ENCODE measurements around the gene CILP2.
A peak's percentile ranks its signal among the peaks of the same experiment; 100 is the strongest.

CILP2 gene

GRCh38 chr19:19527674-19528625, 10.1 kb upstream of the CILP2 start:
- no peak for TF ChIP-seq CTCF (IDR thresholded peaks at IDR 0.05; ENCODE audit: borderline replicate concordance, insufficient read depth, low read depth, low read length)
- no peak overlapping the region for H3K4me3 ChIP-seq (ENCODE audit: low read depth, low read length)

DNA sequence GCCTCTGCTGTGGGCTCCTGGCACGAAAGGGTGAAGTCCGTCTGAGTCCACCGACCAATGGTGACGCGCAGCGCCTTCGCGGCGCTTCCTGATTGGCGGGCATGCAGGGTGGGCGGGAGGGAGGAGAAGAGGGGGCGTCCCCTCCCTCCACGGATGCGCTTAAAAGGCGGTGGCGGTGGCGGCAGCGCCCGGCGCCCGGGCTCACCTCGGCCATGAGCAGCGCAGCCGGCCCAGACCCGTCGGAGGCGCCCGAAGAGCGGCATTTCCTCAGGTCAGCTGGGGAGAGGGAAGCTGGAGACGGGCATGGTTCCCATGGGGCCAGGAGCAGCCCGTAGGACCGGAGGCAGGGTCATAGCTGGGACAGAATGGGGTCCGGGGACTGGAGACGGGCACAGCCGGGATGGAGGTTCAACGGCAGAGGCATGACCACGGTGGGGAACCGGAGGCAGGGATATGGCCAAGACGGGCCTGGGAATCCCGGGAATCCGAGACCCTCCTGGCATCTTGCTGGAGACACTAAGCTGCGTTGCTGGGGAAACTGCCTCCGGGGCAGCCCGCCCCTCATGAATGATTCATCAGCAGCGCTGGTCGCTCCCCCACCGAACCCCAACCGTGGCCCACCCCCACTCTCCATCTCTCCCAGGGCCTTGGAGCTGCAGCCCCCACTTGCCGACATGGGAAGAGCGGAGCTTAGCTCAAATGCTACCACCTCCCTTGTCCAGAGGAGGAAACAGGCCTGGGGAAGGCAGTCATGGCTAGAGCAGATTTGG, 9.2 kb upstream of the CILP2 start, which contains the start of gene YJEFN3:
YJEFN3 (plus strand) TSS at position 191 of the 770 bp plus-strand sequence; CDS start at position 213, 22 bp downstream.
- TF ChIP-seq CTCF (IDR thresholded peaks at IDR 0.05; ENCODE audit: borderline replicate concordance, insufficient read depth, low read depth, low read length), result no peak
- H3K4me3 ChIP-seq (ENCODE audit: low read depth, low read length), result no peak within 1 kb of the TSS

- H3K4me3 ChIP-seq (ENCODE audit: low read depth, low read length), result no peak overlapping the region
- no peak for TF ChIP-seq CTCF (IDR thresholded peaks at IDR 0.05; ENCODE audit: borderline replicate concordance, insufficient read depth, low read depth, low read length)
These were observed 8.2 kb upstream of the CILP2 start for GRCh38 chr19:19529783-19530422.

- TF ChIP-seq CTCF (IDR thresholded peaks at IDR 0.05; ENCODE audit: borderline replicate concordance, insufficient read depth, low read depth, low read length), result no peak
These were observed 7.7 kb upstream of the CILP2 start for GRCh38 chr19:19530423-19530804.

GRCh38 chr19:19530889-19531288, 7.2 kb upstream of the CILP2 start:
- no peak for TF ChIP-seq CTCF (IDR thresholded peaks at IDR 0.05; ENCODE audit: borderline replicate concordance, insufficient read depth, low read depth, low read length)
- H3K4me3 ChIP-seq (ENCODE audit: low read depth, low read length), result no peak overlapping the region

More at GRCh38 chr19:19530423-19530804, 7.7 kb upstream of the CILP2 start:
- H3K4me3 ChIP-seq (ENCODE audit: low read depth, low read length), result no peak overlapping the region

- peak; percentile 98 for TF ChIP-seq CTCF (IDR thresholded peaks at IDR 0.05; ENCODE audit: borderline replicate concordance, insufficient read depth, low read depth, low read length)
- H3K4me3 ChIP-seq (ENCODE audit: low read depth, low read length), result no peak overlapping the region
These were observed 5.9 kb upstream of the CILP2 start for GRCh38 chr19:19531951-19532805.

Measured in GM12875 (cell line).